LHCN-M2 (cell line): ENCODE results near the gene SLC26A8. TPM values are rescaled to one million over a fixed set of nuclear protein-coding genes. Genes with fewer than 3 reads are reported as not detected.
A peak's percentile ranks its signal among the peaks of the same experiment; 100 is the strongest.

Experiments used
- DNase-seq: peaks from one replicate; pipeline ENCODE4 v3.0.0-alpha.2; 2012; ENCODE audit warnings: low read depth
- polyA plus RNA-seq: library from polyadenylated mRNA; unstranded; fragments of >200 nt; gene quantifications from one replicate; pipeline ENCODE4 v1.2.1, GENCODE V29; 2012; ENCODE audit warnings: missing spikeins
- total RNA-seq: library from RNA; depleted of rRNA; stranded (reverse); fragments of >200 nt; gene quantifications from 2 replicates; pipeline ENCODE4 v1.2.3, GENCODE V29; 2014; rRNA removed

The SLC26A8 gene
- not detected in 2 replicates for total RNA-seq
- polyA plus RNA-seq, result not detected

GRCh38 chr6:36023996-36024795 lies at the start of gene SLC26A8:
Gene SLC26A8, minus strand, starts transcription at chr6:36024641. Its CDS starts 4,934 bp downstream, at chr6:36019707.
- no peak for DNase-seq

GRCh38 chr6:36073587-36073986 lies 49.1 kb upstream of the SLC26A8 start:
- no peak for DNase-seq

GRCh38 chr6:36072681-36073080 lies 48.2 kb upstream of the SLC26A8 start:
- DNase-seq, result no peak

- DNase-seq, result no peak
Measured at GRCh38 chr6:36071714-36072113, 47.3 kb upstream of the SLC26A8 start.

- DNase-seq, result no peak
Measured at GRCh38 chr6:36071281-36071680, 46.8 kb upstream of the SLC26A8 start.

GRCh38 chr6:36070252-36070651 lies 45.8 kb upstream of the SLC26A8 start:
- DNase-seq, result no peak

GRCh38 chr6:36069573-36069972 lies 45.1 kb upstream of the SLC26A8 start:
- DNase-seq, result no peak

- no peak for DNase-seq
Measured at GRCh38 chr6:36068586-36068985, 44.1 kb upstream of the SLC26A8 start.

- no peak for DNase-seq
Measured at GRCh38 chr6:36068012-36068392, 43.6 kb upstream of the SLC26A8 start.

- DNase-seq, result peak; percentile 7
Measured at GRCh38 chr6:36067374-36068011, 43.1 kb upstream of the SLC26A8 start.

GRCh38 chr6:36066817-36067216 lies 42.4 kb upstream of the SLC26A8 start:
- DNase-seq, result no peak

GRCh38 chr6:36065916-36066315 lies 41.5 kb upstream of the SLC26A8 start:
- DNase-seq, result no peak

- no peak for DNase-seq
Measured at GRCh38 chr6:36064770-36065396, 40.4 kb upstream of the SLC26A8 start.

GRCh38 chr6:36063318-36064060 lies 39.0 kb upstream of the SLC26A8 start:
- DNase-seq, result no peak

GRCh38 chr6:36062247-36062646 lies 37.8 kb upstream of the SLC26A8 start:
- no peak for DNase-seq

GRCh38 chr6:36061236-36061635 lies 36.8 kb upstream of the SLC26A8 start:
- DNase-seq, result no peak

GRCh38 chr6:36056178-36056577 lies 31.7 kb upstream of the SLC26A8 start:
- DNase-seq, result no peak

- no peak for DNase-seq
Measured at GRCh38 chr6:36054956-36055355, 30.5 kb upstream of the SLC26A8 start.

- no peak for DNase-seq
Measured at GRCh38 chr6:36054415-36054814, 30.0 kb upstream of the SLC26A8 start.

GRCh38 chr6:36053878-36054277 lies 29.4 kb upstream of the SLC26A8 start:
- DNase-seq, result no peak

GRCh38 chr6:36052097-36052496 lies 27.7 kb upstream of the SLC26A8 start:
- peak; percentile 34 for DNase-seq
